HepG2 (cell line): ENCODE measurements around the gene MAPK14.

Experiments
- DR1 ChIP-seq: sonication (generic); formaldehyde crosslinking; IDR thresholded peaks from 2 replicates; pipeline ENCODE4 v1.8.0; 2021; ENCODE audit warnings: mild to moderate bottlenecking, missing genetic modification reagents, inconsistent platforms
- EZH2 ChIP-seq: conservative IDR thresholded peaks from 2 replicates; pipeline ENCODE4 v1.6.1; 2012; ENCODE audit warnings: mild to moderate bottlenecking, low read depth, low read length, moderate library complexity
- KDM1A ChIP-seq: IDR thresholded peaks from 2 replicates; pipeline ENCODE4 v1.6.1; 2016; ENCODE audit warnings: missing compliant biosample characterization
- POLR2AphosphoS5 ChIP-seq: IDR thresholded peaks from 2 replicates; pipeline ENCODE4 v1.6.1; 2012; ENCODE audit warnings: low read depth, low read length
- ZBTB7A ChIP-seq: sonication (generic); formaldehyde crosslinking; IDR thresholded peaks from 2 replicates; pipeline ENCODE4 v1.8.0; 2022; ENCODE audit warnings: mild to moderate bottlenecking, missing genetic modification reagents
- TF ChIP-seq, protein P1 (sequence below): sonication (generic); formaldehyde crosslinking; IDR thresholded peaks from 2 replicates; pipeline ENCODE4 v1.4.0; 2020; ENCODE audit warnings: missing genetic modification reagents
- TF ChIP-seq, protein P2 (sequence below): sonication (generic); formaldehyde crosslinking; IDR thresholded peaks from 2 replicates; pipeline ENCODE4 v1.5.0; 2020; ENCODE audit warnings: missing genetic modification reagents

DNA sequence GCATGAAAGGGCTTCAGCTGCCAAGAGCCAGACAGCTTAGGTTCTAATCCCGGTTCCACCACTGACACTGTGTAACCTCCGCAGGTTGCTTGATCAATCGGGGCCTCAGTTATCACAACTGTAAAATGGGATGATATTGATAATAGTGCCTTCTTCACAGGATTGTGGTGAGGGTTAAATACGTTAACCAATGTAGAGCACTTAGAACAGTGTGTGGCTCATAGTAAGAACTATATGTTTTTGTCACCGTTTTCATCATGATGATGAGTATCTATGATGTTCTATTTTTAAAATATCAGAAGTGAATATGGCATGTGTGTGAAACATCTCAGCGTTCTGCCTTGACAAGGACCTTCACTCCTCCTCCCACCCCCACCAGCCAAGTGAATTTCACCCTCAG is 92.4 kb downstream of the MAPK14 start:
- TF ChIP-seq POLR2AphosphoS5, result no peak
- TF ChIP-seq, protein P1, sequence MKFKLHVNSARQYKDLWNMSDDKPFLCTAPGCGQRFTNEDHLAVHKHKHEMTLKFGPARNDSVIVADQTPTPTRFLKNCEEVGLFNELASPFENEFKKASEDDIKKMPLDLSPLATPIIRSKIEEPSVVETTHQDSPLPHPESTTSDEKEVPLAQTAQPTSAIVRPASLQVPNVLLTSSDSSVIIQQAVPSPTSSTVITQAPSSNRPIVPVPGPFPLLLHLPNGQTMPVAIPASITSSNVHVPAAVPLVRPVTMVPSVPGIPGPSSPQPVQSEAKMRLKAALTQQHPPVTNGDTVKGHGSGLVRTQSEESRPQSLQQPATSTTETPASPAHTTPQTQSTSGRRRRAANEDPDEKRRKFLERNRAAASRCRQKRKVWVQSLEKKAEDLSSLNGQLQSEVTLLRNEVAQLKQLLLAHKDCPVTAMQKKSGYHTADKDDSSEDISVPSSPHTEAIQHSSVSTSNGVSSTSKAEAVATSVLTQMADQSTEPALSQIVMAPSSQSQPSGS, result no peak
- TF ChIP-seq DR1 (CRISPR knock-in tag), result no peak
- no peak for TF ChIP-seq ZBTB7A (CRISPR knock-in tag)
- TF ChIP-seq, protein P2, sequence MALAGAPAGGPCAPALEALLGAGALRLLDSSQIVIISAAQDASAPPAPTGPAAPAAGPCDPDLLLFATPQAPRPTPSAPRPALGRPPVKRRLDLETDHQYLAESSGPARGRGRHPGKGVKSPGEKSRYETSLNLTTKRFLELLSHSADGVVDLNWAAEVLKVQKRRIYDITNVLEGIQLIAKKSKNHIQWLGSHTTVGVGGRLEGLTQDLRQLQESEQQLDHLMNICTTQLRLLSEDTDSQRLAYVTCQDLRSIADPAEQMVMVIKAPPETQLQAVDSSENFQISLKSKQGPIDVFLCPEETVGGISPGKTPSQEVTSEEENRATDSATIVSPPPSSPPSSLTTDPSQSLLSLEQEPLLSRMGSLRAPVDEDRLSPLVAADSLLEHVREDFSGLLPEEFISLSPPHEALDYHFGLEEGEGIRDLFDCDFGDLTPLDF (CRISPR knock-in tag), result no peak
- no peak for TF ChIP-seq KDM1A (CRISPR knock-in tag)
- TF ChIP-seq EZH2, result no peak
